ENCODE measurements around the gene VWF. TPM values are rescaled to one million over a fixed set of nuclear protein-coding genes. Genes with fewer than 3 reads are reported as not detected.
A peak's percentile ranks its signal among the peaks of the same experiment; 100 is the strongest.

Gene VWF
- total RNA-seq, 2 experiments from 2014 or later: 0.11 to 0.13 TPM

DNA sequence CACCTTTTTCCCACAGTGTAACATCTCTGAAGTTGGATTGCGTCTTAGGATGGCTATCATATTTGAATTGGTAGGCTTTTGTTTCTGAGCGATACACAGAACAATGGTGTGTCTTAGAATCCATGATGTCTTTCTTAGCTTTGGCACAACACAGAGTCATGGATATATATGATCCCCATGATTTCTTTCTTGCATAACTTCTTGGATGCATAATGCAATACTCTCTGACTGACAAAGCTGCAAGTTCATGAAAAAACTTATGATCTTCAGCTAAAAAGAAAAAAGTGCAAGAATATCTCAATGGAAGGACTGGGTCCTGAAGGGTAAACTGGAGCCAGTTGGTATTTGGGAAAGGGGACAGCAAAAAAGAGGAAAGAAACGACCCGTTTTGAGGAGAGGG, 48.1 kb downstream of the VWF start:
- Mint-ChIP-seq H3K27me3 (peaks cover 18% of the 10 kb centered on the region), H3K4me1 (ENCODE audit: low read depth) (peaks cover 22% of the 10 kb centered on the region), H3K27ac (no peak overlapping the region), H3K9me3 (no peaks in the 10 kb centered on the region), H3K4me3 (no peak overlapping the region), H3K36me3 (ENCODE audit: low read depth) (no peaks in the 10 kb centered on the region)
- POLR2A ChIA-PET: no interaction called here
- ATAC-seq (no peak), DNase-seq (no peak)
- TF ChIP-seq, protein P1, sequence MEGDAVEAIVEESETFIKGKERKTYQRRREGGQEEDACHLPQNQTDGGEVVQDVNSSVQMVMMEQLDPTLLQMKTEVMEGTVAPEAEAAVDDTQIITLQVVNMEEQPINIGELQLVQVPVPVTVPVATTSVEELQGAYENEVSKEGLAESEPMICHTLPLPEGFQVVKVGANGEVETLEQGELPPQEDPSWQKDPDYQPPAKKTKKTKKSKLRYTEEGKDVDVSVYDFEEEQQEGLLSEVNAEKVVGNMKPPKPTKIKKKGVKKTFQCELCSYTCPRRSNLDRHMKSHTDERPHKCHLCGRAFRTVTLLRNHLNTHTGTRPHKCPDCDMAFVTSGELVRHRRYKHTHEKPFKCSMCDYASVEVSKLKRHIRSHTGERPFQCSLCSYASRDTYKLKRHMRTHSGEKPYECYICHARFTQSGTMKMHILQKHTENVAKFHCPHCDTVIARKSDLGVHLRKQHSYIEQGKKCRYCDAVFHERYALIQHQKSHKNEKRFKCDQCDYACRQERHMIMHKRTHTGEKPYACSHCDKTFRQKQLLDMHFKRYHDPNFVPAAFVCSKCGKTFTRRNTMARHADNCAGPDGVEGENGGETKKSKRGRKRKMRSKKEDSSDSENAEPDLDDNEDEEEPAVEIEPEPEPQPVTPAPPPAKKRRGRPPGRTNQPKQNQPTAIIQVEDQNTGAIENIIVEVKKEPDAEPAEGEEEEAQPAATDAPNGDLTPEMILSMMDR (IDR thresholded peaks at IDR 0.05): no peak
- CTCF ChIA-PET: interaction anchor here (0.6 to 2.0 kb wide), 7 partner anchors 8 to 203 kb away, joined by 3 to 5 read pairs (median 3); no protein-coding TSS in a partner anchor
- intact Hi-C loops (cut with micrococcal nuclease): no loop called here

DNA sequence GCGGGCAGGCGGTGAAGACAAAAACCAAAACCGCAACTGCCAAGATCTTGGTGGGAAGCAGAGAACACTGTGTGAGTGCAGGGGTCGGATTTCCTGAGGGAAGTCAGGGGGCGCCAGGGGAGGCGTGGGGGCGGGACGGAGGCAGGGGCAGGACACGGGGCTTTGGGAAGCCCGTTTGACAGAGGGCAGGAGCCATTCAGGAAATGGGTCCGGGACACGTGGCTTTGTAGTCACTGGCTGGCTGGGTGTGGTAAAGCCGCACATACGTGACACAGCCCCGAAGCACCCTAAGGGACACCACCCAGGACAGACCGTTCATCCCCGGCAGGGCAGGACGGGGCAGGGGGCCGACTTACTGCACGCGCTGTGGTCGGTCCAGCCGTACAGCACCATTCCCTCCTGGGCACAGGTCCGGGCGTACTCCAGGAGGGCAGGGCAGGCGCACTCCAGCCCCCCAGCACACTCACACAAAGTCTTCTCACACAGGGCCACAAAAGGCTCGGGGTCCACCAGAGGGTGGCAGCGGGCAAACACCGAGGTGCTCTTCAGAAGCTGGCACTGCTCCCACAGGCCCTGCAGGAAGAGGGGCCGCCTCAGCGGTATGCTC, 49.4 kb downstream of the VWF start:
- Mint-ChIP-seq H3K4me1 (ENCODE audit: low read depth) (peaks cover 27% of the 10 kb centered on the region), H3K27ac (peak overlapping the region; percentile 73), H3K36me3 (ENCODE audit: low read depth) (no peaks in the 10 kb centered on the region), H3K9me3 (no peaks in the 10 kb centered on the region), H3K4me3 (peak overlapping the region; percentile 65), H3K27me3 (peaks cover 18% of the 10 kb centered on the region)
- intact Hi-C loops (cut with micrococcal nuclease): no loop called here
- CTCF ChIA-PET: interaction anchor here (1.0 to 2.0 kb wide), 3 partner anchors 10 to 127 kb away, joined by 3 to 5 read pairs (median 3); no protein-coding TSS in a partner anchor
- ATAC-seq (peak; percentile 89), DNase-seq (peak; percentile 81)
- POLR2A ChIA-PET: interaction anchor here (0.6 kb wide), 1 partner anchor 9 kb away, joined by 4 read pairs; no protein-coding TSS in a partner anchor
- TF ChIP-seq, protein P1 (IDR thresholded peaks at IDR 0.05): no peak

- ChIA-PET CTCF (interaction anchor here (0.7 to 1.0 kb wide), 4 partner anchors 121 to 210 kb away, joined by 3 to 5 read pairs (median 4); no protein-coding TSS in a partner anchor), POLR2A (interaction anchor here (0.6 kb wide), 1 partner anchor 45 kb away, joined by 3 read pairs; no protein-coding TSS in a partner anchor)
- ATAC-seq (peak; percentile 63), DNase-seq (peak; percentile 56)
- TF ChIP-seq, protein P1 (IDR thresholded peaks at IDR 0.05): no peak
- Mint-ChIP-seq H3K4me3 (peak overlapping the region; percentile 65), H3K9me3 (no peaks in the 10 kb centered on the region), H3K27me3 (peaks cover 18% of the 10 kb centered on the region), H3K36me3 (ENCODE audit: low read depth) (no peaks in the 10 kb centered on the region), H3K4me1 (ENCODE audit: low read depth) (peaks cover 34% of the 10 kb centered on the region), H3K27ac (peak overlapping the region; percentile 73)
- intact Hi-C loops (cut with micrococcal nuclease): no loop called here
Observed at GRCh38 chr12:6074427-6074826, 50.0 kb downstream of the VWF start.

DNA sequence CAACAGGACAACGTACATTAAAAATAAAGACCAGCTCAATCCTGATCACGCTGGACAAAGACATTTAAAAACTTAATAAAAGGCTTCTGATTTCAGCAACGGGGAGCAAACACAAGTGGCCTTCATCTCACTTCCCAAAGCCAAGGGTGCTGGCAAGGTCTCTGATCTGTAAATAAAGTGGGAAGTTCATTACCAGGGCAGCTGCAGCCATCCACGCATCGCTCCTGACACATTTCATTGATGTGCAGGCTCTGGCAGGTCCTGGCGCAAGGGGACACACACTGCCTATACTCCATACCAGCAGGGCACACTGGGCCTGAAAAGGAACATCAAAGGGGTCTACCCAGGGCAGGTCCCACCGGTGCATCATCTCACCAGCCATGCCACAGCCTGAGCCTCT, 51.0 kb downstream of the VWF start:
- H3K4me1 Mint-ChIP-seq (ENCODE audit: low read depth): peaks cover 39% of the 10 kb centered on the region
- H3K27ac Mint-ChIP-seq: no peak overlapping the region
- H3K36me3 Mint-ChIP-seq (ENCODE audit: low read depth): no peaks in the 10 kb centered on the region
- ChIA-PET CTCF (interaction anchor here (0.8 to 1.5 kb wide), 5 partner anchors 35 to 211 kb away, joined by 3 to 5 read pairs (median 4); no protein-coding TSS in a partner anchor), POLR2A (no interaction called here)
- intact Hi-C loops (cut with micrococcal nuclease): no loop called here
- H3K4me3 Mint-ChIP-seq: no peak overlapping the region
- H3K27me3 Mint-ChIP-seq: peaks cover 18% of the 10 kb centered on the region
- ATAC-seq (no peak), DNase-seq (no peak)
- no peaks in the 10 kb centered on the region for H3K9me3 Mint-ChIP-seq
- TF ChIP-seq, protein P1 (IDR thresholded peaks at IDR 0.05): no peak

GRCh38 chr12:6072302-6072752, 52.1 kb downstream of the VWF start:
- no peaks in the 10 kb centered on the region for H3K36me3 Mint-ChIP-seq (ENCODE audit: low read depth)
- DNase-seq (no peak), ATAC-seq (no peak)
- intact Hi-C loops (cut with micrococcal nuclease): no loop called here
- TF ChIP-seq, protein P1 (IDR thresholded peaks at IDR 0.05): no peak
- no peak overlapping the region for H3K27ac Mint-ChIP-seq
- H3K4me1 Mint-ChIP-seq (ENCODE audit: low read depth): peaks cover 39% of the 10 kb centered on the region
- peaks cover 18% of the 10 kb centered on the region for H3K27me3 Mint-ChIP-seq
- ChIA-PET POLR2A (interaction anchor here (0.7 kb wide), 1 partner anchor 14 kb away, joined by 3 read pairs; no protein-coding TSS in a partner anchor), CTCF (interaction anchor here (1.2 to 1.5 kb wide), 2 partner anchors 34 to 212 kb away, joined by 4 to 5 read pairs; no protein-coding TSS in a partner anchor)
- H3K9me3 Mint-ChIP-seq: no peaks in the 10 kb centered on the region
- no peak overlapping the region for H3K4me3 Mint-ChIP-seq
